K562 (cell line): Measurements from ENCODE around the gene HEBP2. TPM values are rescaled to one million over a fixed set of nuclear protein-coding genes. Genes with fewer than 3 reads are reported as not detected.

Experiments used
- CBX8 ChIP-seq: fragments of 200-600 bp; sonication (generic); IDR thresholded peaks from 2 replicates; pipeline ENCODE4 v1.6.1; 2012; ENCODE audit warnings: borderline replicate concordance, mixed run types, low read depth, mild to moderate bottlenecking, moderate library complexity, mixed read lengths, low read length, control low read depth, inconsistent platforms; ENCODE audit not compliant: poor library complexity, severe bottlenecking; ENCODE audit errors: extremely low read depth
- DACH1 ChIP-seq: fragments of 450-650 bp; IDR thresholded peaks from 2 replicates; pipeline ENCODE4 v1.6.1; 2018; ENCODE audit not compliant: partially characterized antibody
- EZH2 ChIP-seq: IDR thresholded peaks from 2 replicates; pipeline ENCODE4 v1.6.1; 2012; ENCODE audit warnings: low read depth, mild to moderate bottlenecking, inconsistent platforms, low read length, borderline replicate concordance
- MED1 ChIP-seq: sonication (generic); formaldehyde crosslinking; IDR thresholded peaks from 2 replicates; pipeline ENCODE4 v1.8.1; 2023; ENCODE audit warnings: missing genetic modification reagents, borderline replicate concordance
- NFIX ChIP-seq: fragments of 250-450 bp; sonication (Bioruptor Pico); IDR thresholded peaks from 2 replicates; pipeline ENCODE4 v1.4.0; 2020; ENCODE audit warnings: low read depth, mild to moderate bottlenecking, moderate library complexity
- NR2C1 ChIP-seq, 2 experiments: fragments of 450-650 bp; IDR thresholded peaks; 2 replicates each; pipeline ENCODE4 v1.6.1; 2017; ENCODE audit warnings: mild to moderate bottlenecking in 2 of 2, antibody characterized with exemption in 1 of 2, inconsistent platforms in 1 of 2, missing compliant biosample characterization in 1 of 2, missing genetic modification characterization in 1 of 2
- PRMT5 ChIP-seq: sonication (generic); formaldehyde crosslinking; IDR thresholded peaks from 2 replicates; pipeline ENCODE4 v1.5.0; 2020; ENCODE audit warnings: missing genetic modification reagents
- TAF9B ChIP-seq: fragments of 450-650 bp; IDR thresholded peaks from 2 replicates; pipeline ENCODE4 v1.6.1; 2018; ENCODE audit warnings: mild to moderate bottlenecking; ENCODE audit not compliant: partially characterized antibody
- ZFP30 ChIP-seq: fragments of 250-450 bp; sonication (Bioruptor Pico); IDR thresholded peaks from 2 replicates; pipeline ENCODE4 v1.8.0; 2022; ENCODE audit warnings: moderate library complexity, mild to moderate bottlenecking, inconsistent platforms, borderline replicate concordance
- ZNF407 ChIP-seq: fragments of 450-650 bp; IDR thresholded peaks from 2 replicates; pipeline ENCODE4 v1.6.1; 2016; ENCODE audit warnings: low read depth
- polyA plus RNA-seq, 8 experiments: library from polyadenylated mRNA; depleted of rRNA in 4 of 8; stranded (reverse) in 5 of 8; unstranded in 3 of 8; fragments of >200 nt; fragmentation: Nextera tagmentation in 2 of 8; fragmentation: Illumina TruSeq in 1 of 8; extraction: Ambion mirVana in 2 of 8; extraction: Trizol in 1 of 8; gene quantifications; 2 replicates each; pipeline versions ENCODE4 v1.2.1 to v1.2.3, GENCODE V29; 2011 to 2014; ENCODE audit warnings: inconsistent platforms in 1 of 8, missing spikeins in 1 of 8
- total RNA-seq, 7 experiments: library from RNA; depleted of rRNA in 6 of 7; stranded (reverse); fragments of >200 nt in 6 of 7; fragmentation: Illumina TruSeq in 2 of 7; extraction: Trizol in 2 of 7; gene quantifications; 2 replicates each; pipeline versions ENCODE4 v1.2.1 to v1.2.3, GENCODE V29; 2011 to 2021; ENCODE audit warnings: low replicate concordance in 1 of 7
- TF ChIP-seq, protein P1 (sequence below): fragments of 450-650 bp; IDR thresholded peaks from 2 replicates; pipeline ENCODE4 v1.7.0; 2016; ENCODE audit warnings: borderline replicate concordance
- TF ChIP-seq, protein P2 (sequence below): sonication (generic); formaldehyde crosslinking; IDR thresholded peaks from 2 replicates; pipeline ENCODE4 v1.8.0; 2023; ENCODE audit warnings: missing genetic modification reagents, mild to moderate bottlenecking, borderline replicate concordance

The HEBP2 gene
- total and polyA plus RNA-seq, 9 of the 15 experiments (the other 6 are each of a cell fraction or from before 2014, with no cell fraction given) = 8.5 to 63.7 (median 36.9) TPM

GRCh38 chr6:138371720-138372119, 32.3 kb upstream of the HEBP2 start (continued):
- no peak for TF ChIP-seq ZNF407
- TF ChIP-seq DACH1 = no peak
- no peak for TF ChIP-seq PRMT5 (CRISPR knock-in tag)
- no peak for TF ChIP-seq EZH2
- TF ChIP-seq MED1 (CRISPR knock-in tag) = no peak
- no peak for TF ChIP-seq ZFP30 (CRISPR knock-in tag)
- no peak for TF ChIP-seq NFIX (CRISPR knock-in tag)
- TF ChIP-seq, protein P1, sequence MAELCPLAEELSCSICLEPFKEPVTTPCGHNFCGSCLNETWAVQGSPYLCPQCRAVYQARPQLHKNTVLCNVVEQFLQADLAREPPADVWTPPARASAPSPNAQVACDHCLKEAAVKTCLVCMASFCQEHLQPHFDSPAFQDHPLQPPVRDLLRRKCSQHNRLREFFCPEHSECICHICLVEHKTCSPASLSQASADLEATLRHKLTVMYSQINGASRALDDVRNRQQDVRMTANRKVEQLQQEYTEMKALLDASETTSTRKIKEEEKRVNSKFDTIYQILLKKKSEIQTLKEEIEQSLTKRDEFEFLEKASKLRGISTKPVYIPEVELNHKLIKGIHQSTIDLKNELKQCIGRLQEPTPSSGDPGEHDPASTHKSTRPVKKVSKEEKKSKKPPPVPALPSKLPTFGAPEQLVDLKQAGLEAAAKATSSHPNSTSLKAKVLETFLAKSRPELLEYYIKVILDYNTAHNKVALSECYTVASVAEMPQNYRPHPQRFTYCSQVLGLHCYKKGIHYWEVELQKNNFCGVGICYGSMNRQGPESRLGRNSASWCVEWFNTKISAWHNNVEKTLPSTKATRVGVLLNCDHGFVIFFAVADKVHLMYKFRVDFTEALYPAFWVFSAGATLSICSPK = no peak
- no peak for TF ChIP-seq NR2C1 (IDR thresholded peaks at IDR 0.05)
- TF ChIP-seq NR2C1 (tag; IDR thresholded peaks at IDR 0.05) = peak; percentile 49; the same call in 1 of the 2 replicates
- TF ChIP-seq TAF9B = no peak
- TF ChIP-seq, protein P2, sequence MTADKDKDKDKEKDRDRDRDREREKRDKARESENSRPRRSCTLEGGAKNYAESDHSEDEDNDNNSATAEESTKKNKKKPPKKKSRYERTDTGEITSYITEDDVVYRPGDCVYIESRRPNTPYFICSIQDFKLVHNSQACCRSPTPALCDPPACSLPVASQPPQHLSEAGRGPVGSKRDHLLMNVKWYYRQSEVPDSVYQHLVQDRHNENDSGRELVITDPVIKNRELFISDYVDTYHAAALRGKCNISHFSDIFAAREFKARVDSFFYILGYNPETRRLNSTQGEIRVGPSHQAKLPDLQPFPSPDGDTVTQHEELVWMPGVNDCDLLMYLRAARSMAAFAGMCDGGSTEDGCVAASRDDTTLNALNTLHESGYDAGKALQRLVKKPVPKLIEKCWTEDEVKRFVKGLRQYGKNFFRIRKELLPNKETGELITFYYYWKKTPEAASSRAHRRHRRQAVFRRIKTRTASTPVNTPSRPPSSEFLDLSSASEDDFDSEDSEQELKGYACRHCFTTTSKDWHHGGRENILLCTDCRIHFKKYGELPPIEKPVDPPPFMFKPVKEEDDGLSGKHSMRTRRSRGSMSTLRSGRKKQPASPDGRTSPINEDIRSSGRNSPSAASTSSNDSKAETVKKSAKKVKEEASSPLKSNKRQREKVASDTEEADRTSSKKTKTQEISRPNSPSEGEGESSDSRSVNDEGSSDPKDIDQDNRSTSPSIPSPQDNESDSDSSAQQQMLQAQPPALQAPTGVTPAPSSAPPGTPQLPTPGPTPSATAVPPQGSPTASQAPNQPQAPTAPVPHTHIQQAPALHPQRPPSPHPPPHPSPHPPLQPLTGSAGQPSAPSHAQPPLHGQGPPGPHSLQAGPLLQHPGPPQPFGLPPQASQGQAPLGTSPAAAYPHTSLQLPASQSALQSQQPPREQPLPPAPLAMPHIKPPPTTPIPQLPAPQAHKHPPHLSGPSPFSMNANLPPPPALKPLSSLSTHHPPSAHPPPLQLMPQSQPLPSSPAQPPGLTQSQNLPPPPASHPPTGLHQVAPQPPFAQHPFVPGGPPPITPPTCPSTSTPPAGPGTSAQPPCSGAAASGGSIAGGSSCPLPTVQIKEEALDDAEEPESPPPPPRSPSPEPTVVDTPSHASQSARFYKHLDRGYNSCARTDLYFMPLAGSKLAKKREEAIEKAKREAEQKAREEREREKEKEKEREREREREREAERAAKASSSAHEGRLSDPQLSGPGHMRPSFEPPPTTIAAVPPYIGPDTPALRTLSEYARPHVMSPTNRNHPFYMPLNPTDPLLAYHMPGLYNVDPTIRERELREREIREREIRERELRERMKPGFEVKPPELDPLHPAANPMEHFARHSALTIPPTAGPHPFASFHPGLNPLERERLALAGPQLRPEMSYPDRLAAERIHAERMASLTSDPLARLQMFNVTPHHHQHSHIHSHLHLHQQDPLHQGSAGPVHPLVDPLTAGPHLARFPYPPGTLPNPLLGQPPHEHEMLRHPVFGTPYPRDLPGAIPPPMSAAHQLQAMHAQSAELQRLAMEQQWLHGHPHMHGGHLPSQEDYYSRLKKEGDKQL (CRISPR knock-in tag) = no peak
- no peak for TF ChIP-seq CBX8
